ENCODE data around the gene CERT1.
"Not testable (repeated sequence)": the region's sequence is repeated elsewhere in the genome, so short reads cannot be mapped to it uniquely, and the experiment has no call there.

CERT1 gene

DNA sequence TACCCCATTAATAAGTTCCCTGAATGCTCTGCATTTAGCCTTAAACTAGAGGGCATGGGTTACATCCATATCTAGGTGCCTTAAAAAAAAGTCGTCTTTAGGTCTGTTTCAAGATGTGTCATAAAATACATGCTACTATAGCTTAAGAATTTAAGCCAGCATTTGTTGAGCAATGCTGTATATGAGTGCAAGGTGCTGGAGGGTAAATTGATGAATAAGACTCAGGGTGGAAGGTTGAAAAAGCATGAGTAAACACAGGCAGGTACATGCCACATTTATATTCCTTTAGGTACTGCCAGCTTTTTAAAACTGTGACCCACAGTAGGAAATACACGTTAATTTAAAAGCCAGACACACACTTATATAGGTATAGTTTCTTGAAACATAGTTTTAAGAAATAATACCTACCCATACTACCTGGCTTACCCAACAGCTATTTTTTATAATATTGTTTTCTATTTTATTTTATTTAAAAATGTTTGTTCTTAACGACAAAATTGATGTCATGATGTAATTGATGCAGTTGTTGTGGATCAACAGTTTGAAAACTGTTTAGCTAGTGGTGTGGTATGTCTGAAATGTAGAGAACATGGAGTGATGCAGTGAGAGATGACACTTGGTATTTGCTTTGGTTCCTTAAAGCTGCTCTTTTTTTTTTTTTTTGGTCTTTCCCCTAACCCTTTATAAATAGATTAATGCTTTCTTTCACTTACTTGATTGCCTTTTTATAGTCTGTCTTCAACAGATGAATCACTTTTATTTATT lies 170.5 kb downstream of the CERT1 start:
- no peak for DNase-seq

GRCh38 chr5:75338408-75338807 lies 173.0 kb downstream of the CERT1 start:
- no peak for DNase-seq

DNA sequence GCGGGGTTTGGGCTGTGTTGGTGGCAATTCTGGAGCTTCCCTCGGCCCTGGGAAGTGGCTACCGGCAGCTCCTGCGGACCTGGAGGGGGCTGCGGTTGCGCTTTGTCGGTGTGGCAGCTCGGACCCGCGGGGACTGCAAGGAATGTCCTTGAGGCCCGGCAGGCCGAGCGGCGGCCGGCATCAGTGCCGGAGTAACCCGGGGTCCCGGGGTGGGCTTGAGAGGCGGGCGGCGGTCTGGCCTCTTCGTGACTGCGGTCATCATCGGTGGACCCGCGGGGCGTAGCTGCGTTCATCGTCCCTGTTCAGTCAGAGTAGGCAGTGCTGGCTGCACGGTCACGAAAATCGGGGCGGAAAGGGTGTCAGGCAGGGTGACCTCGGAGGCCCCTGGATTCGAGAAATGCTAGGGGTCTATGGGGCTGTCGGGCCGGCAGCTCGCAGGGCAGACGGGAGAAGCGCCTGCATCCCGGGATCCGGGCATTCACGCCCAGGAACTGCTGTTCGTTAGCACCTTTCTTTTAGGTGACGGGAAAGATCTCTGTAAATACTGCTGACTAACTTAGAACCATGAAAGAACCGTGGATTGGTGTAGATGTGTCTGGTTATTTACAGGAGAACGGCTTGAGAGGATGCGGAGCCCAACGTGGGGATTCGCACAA lies 173.9 kb downstream of the CERT1 start:
- DNase-seq, result peak; percentile 45 to 50

GRCh38 chr5:75336615-75337336 lies 174.7 kb downstream of the CERT1 start, which contains the start of gene HMGCR:
TSS of gene HMGCR (plus strand) at chr5:75337220. CDS start at chr5:75342606, 5,386 bp downstream.
- DNase-seq, result peak; percentile 96 to 97

DNA sequence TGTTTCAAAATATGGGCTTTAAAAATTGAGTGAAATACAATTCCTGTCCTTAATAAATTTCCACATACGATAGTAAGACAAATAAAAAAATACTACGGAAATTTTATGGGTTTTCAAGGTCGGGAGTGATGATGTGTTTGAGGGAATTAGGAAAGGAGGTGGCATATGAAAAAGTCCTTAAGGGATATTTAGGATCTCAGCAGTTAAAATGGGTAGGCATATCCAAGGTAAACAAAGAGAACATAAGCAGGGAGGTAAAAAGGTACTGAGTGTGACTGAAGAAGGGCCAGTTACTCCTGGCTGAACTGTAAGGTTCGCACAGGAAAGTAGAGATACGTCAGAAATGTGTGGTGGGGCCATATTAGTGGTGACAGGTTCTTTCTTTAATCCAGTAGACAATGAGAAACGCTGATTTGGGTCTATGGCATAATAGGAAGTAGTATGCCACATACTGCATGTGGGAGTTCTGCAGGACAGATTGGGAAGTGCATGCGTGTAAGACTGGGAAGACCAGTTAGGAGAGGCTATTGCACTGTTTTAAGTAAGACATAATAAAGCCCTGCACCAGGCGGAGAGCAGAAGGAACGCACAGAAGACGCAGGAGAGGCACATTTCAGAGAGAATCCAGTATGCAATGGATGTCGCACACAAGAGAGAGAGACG lies 175.3 kb downstream of the CERT1 start:
- peak in 1 of 2 experiments; percentile 5 for DNase-seq

DNA sequence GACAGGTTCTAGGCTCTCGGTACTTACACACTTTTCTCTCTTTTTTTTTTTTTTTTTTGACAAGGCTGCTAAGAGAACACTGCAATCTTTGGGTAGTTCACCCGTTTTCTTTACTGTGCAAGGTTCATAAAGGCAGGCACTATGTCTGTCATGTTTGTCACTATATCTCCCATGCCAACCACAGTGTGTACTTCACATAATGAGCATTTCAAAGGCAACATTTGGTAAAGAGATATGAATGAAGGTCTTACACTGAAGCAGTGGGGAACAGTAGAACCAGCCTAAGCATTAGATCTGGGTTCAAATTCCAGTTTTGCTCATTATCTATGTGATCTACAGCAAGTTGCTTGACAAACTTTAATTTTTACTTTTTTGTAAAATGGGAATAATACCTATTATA lies 175.9 kb downstream of the CERT1 start:
- DNase-seq, result no peak

GRCh38 chr5:75334413-75334812 lies 177.0 kb downstream of the CERT1 start:
- not testable (repeated sequence) for DNase-seq

GRCh38 chr5:75333759-75334158 lies 177.7 kb downstream of the CERT1 start:
- not testable (repeated sequence) for DNase-seq

- DNase-seq, result no peak
Measured at GRCh38 chr5:75331095-75332090, 180.0 kb downstream of the CERT1 start.

DNA sequence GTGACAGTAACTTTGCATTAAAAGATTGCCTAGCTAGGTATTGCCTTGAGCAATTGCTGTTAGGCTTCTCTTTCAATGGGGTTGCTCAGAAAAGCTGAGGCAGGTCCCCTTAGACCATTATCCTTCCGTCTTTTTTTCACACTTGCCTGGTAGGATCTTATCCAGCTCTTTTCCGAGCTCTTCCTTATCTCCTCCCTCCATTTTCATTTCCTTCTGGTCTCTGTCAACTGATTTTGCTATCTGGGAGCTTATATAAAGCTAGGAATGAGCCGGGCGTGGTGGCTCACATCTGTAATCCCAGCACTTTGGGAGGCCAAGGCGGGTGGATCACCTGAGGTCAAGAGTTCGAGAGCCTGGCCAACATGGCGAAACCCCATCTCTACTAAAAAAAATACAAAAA lies 181.0 kb downstream of the CERT1 start:
- DNase-seq, result no peak

All from activated CD4-positive, alpha-beta T cell treated with anti-CD3 and anti-CD28 coated beads, Interleukin-2, amount 50 U/mL, for 48 hours (primary cell).